Hepatocyte (in vitro differentiated cells): ENCODE data around the gene CABP1.

Experiments used
- EZH2 ChIP-seq: fragments of 200-600 bp; sonication (generic); IDR thresholded peaks from 2 replicates; pipeline ENCODE4 v1.6.1; 2016; ENCODE audit warnings: antibody characterized with exemption, mild to moderate bottlenecking, borderline replicate concordance
- EZH2phosphoT487 ChIP-seq: fragments of 200-600 bp; sonication (generic); IDR thresholded peaks from one replicate; pipeline ENCODE4 v1.6.1; 2018; ENCODE audit warnings: antibody characterized with exemption, mild to moderate bottlenecking, low read depth, moderate library complexity; ENCODE audit not compliant: unreplicated experiment, severe bottlenecking
- TF ChIP-seq, protein P1 (sequence below): fragments of 200-600 bp; sonication (generic); IDR thresholded peaks from 2 replicates; pipeline ENCODE4 v1.5.1; 2016; ENCODE audit warnings: antibody characterized with exemption, mild to moderate bottlenecking; ENCODE audit not compliant: poor library complexity

DNA sequence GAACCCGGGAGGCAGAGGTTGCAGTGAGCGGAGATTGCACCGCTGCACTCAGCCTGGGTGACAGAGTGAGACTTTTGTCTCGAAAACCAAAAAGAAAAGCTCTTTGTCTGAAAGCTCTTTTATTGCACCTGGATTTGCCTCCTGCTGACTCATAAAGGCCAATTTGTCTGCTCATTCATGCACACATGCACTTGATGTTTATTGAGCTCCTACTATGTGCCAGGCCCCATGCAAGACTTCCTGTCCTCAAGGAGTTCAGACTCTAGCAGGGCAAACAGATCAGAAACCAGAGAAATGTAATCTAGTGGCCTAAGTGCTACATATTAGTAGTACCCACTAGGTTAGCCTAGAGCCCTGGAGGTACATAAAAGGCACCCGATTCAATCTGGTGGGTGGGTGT is 30.2 kb downstream of the CABP1 start:
- TF ChIP-seq, protein P1, sequence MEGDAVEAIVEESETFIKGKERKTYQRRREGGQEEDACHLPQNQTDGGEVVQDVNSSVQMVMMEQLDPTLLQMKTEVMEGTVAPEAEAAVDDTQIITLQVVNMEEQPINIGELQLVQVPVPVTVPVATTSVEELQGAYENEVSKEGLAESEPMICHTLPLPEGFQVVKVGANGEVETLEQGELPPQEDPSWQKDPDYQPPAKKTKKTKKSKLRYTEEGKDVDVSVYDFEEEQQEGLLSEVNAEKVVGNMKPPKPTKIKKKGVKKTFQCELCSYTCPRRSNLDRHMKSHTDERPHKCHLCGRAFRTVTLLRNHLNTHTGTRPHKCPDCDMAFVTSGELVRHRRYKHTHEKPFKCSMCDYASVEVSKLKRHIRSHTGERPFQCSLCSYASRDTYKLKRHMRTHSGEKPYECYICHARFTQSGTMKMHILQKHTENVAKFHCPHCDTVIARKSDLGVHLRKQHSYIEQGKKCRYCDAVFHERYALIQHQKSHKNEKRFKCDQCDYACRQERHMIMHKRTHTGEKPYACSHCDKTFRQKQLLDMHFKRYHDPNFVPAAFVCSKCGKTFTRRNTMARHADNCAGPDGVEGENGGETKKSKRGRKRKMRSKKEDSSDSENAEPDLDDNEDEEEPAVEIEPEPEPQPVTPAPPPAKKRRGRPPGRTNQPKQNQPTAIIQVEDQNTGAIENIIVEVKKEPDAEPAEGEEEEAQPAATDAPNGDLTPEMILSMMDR, result no peak
- no peak for TF ChIP-seq EZH2
- TF ChIP-seq EZH2phosphoT487, result no peak
